ENCODE measurements around the gene FAM83B.
"Not testable (repeated sequence)": the region's sequence is repeated elsewhere in the genome, so short reads cannot be mapped to it uniquely, and the experiment has no call there.

Gene FAM83B, protein sequence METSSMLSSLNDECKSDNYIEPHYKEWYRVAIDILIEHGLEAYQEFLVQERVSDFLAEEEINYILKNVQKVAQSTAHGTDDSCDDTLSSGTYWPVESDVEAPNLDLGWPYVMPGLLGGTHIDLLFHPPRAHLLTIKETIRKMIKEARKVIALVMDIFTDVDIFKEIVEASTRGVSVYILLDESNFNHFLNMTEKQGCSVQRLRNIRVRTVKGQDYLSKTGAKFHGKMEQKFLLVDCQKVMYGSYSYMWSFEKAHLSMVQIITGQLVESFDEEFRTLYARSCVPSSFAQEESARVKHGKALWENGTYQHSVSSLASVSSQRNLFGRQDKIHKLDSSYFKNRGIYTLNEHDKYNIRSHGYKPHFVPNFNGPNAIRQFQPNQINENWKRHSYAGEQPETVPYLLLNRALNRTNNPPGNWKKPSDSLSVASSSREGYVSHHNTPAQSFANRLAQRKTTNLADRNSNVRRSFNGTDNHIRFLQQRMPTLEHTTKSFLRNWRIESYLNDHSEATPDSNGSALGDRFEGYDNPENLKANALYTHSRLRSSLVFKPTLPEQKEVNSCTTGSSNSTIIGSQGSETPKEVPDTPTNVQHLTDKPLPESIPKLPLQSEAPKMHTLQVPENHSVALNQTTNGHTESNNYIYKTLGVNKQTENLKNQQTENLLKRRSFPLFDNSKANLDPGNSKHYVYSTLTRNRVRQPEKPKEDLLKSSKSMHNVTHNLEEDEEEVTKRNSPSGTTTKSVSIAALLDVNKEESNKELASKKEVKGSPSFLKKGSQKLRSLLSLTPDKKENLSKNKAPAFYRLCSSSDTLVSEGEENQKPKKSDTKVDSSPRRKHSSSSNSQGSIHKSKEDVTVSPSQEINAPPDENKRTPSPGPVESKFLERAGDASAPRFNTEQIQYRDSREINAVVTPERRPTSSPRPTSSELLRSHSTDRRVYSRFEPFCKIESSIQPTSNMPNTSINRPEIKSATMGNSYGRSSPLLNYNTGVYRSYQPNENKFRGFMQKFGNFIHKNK

DNA sequence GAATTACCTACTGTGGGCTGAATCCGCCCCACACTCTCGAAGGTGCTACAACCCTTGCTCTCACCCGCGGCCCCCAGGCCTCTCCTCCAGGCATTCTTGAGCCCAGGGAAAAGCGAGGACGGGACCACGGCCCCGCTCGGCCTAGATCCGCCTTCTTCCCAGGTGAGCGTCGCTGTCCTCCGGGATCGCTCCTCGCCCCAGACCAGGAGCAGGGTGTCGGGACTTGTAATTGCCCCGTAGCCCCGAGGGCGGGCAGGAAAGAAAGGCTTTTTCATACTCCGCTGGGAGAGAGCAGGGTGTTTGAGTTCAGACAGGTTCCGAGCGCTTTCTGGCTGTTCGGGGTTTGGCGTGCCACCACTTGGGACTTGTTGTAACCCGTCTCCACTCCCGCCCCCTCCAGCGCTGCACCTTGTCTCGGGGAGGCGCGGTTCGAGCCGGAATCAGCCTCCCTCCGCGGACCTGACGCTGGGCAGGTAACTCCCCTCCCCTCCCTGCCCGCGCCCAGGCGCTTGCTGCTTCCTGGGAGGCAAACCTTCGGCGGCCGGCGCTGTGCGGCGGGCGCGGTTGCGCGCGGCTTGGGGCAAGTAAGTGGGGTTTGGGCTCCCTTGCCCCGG is at the start of gene FAM83B:
Gene FAM83B (plus strand): TSS at position 529 of the 614 bp plus-strand sequence. CDS start 23,476 bp downstream, outside the sequence.
- peaks cover 8% of the 10 kb centered on the region for H3K4me1 ChIP-seq (ENCODE audit: insufficient read depth, low read length)
- no peaks in the 10 kb centered on the region for H3K36me3 ChIP-seq (ENCODE audit: insufficient read depth, low read length)
- H3K9me3 ChIP-seq (ENCODE audit: low read length): peaks cover 5% of the 10 kb centered on the region
- H3K27me3 ChIP-seq (ENCODE audit: insufficient read depth, low read length): peaks cover 46% of the 10 kb centered on the region
- H3K4me3 ChIP-seq (ENCODE audit: low read length): peak within 1 kb of the TSS; percentile 30
- H2AFZ ChIP-seq (ENCODE audit: low read depth, low read length): peak within 1 kb of the TSS; percentile 73

DNA sequence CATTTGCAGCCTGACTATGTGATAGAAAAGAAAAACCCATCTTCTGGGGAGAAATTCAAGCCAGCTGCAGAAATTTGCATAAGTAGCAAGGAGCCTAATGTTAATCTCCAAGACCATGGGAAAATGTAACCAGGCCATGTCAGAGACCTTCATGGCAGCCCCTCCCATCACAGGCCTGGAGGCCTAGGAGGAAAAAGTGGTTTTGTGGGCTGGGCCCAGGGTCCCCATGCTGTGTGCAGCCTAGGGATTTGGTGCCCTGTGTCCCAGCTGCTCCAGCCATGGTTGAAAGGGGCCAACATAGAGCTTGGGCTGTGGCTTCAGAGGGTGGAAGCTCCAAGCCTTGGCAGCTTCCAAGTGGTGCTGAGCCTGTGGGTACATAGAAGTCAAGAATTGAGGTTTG is 49.7 kb upstream of the FAM83B start:
- H2AFZ ChIP-seq (ENCODE audit: low read depth, low read length); H3K4me3 ChIP-seq (ENCODE audit: low read length); H3K36me3 ChIP-seq (ENCODE audit: insufficient read depth, low read length); H3K9me3 ChIP-seq (ENCODE audit: low read length); H3K4me1 ChIP-seq (ENCODE audit: insufficient read depth, low read length); H3K27me3 ChIP-seq (ENCODE audit: insufficient read depth, low read length): not testable (repeated sequence)

DNA sequence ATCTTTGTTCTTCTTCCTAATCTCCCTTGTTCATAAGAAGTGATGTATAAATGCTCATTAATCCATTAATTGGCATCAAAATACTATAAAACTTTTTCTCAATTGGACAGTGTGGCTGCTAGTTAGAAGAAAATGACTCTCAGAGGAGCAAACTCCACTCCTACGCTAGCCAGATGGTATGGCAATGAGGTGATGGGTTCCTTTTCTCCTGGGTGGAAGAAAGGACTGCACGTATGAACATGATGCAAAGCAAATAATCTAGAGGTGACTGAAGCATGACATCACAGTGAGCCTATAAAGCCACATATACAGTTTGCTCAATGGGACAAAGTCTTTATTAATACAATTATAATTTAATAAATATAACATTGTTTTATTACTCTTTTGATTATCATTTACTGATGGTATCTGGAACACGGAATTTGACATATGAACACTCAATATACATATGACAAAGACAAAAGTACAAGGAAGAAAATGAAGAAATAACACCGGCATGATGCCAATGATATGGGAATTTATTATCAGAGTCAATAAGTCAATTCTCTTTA is 46.4 kb upstream of the FAM83B start:
- Histone ChIP-seq H3K27me3 (ENCODE audit: insufficient read depth, low read length) (no peaks in the 10 kb centered on the region), H3K36me3 (ENCODE audit: insufficient read depth, low read length) (no peaks in the 10 kb centered on the region), H3K4me3 (ENCODE audit: low read length) (no peak overlapping the region), H3K9me3 (ENCODE audit: low read length) (peaks cover 2% of the 10 kb centered on the region), H3K4me1 (ENCODE audit: insufficient read depth, low read length) (peaks cover 4% of the 10 kb centered on the region), H2AFZ (ENCODE audit: low read depth, low read length) (no peak overlapping the region)

DNA sequence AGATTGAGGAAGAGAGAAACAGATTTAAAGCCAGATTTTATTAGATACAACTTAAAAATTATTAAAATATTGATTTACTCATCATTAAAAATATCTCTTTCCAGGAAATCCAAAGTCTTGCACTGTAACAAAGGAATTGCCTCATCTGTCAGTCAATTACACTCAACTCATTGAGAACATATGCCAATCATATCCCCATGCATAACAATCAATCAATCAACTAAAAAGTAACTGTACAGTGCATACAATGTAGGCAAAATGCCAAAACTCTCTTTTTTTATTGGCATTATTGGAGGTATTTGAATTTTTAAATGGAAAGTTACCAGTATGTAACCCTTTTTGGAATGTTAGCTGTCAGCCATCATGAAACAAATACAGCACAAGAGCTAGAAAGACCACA is 45.3 kb upstream of the FAM83B start:
- H3K27me3 ChIP-seq (ENCODE audit: insufficient read depth, low read length): no peaks in the 10 kb centered on the region
- H2AFZ ChIP-seq (ENCODE audit: low read depth, low read length): no peak overlapping the region
- peak overlapping the region; percentile 14 for H3K4me3 ChIP-seq (ENCODE audit: low read length)
- H3K9me3 ChIP-seq (ENCODE audit: low read length): peaks cover 2% of the 10 kb centered on the region
- no peaks in the 10 kb centered on the region for H3K36me3 ChIP-seq (ENCODE audit: insufficient read depth, low read length)
- peaks cover 4% of the 10 kb centered on the region for H3K4me1 ChIP-seq (ENCODE audit: insufficient read depth, low read length)

DNA sequence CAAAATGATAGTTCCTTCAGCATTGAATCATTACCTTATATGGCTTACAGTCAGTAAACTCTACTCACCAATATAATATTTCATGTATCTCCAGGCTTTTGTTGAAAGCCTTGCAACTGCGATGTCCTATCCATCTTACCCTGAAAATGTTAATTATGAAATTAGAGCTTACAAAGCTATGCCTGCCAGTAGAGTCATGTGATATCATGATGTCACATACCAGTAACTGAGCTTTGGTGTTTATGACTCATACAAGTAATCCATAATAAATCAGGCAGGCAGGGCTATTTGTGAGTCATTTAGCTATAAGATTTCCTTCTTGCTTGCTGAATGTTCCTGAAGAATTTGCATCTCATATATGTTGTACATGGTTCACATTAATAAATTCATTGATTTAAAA is 44.9 kb upstream of the FAM83B start:
- no peak overlapping the region for H2AFZ ChIP-seq (ENCODE audit: low read depth, low read length)
- H3K9me3 ChIP-seq (ENCODE audit: low read length): peaks cover 2% of the 10 kb centered on the region
- H3K36me3 ChIP-seq (ENCODE audit: insufficient read depth, low read length): no peaks in the 10 kb centered on the region
- H3K4me1 ChIP-seq (ENCODE audit: insufficient read depth, low read length): peaks cover 4% of the 10 kb centered on the region
- peak overlapping the region; percentile 14 for H3K4me3 ChIP-seq (ENCODE audit: low read length)
- H3K27me3 ChIP-seq (ENCODE audit: insufficient read depth, low read length): no peaks in the 10 kb centered on the region

DNA sequence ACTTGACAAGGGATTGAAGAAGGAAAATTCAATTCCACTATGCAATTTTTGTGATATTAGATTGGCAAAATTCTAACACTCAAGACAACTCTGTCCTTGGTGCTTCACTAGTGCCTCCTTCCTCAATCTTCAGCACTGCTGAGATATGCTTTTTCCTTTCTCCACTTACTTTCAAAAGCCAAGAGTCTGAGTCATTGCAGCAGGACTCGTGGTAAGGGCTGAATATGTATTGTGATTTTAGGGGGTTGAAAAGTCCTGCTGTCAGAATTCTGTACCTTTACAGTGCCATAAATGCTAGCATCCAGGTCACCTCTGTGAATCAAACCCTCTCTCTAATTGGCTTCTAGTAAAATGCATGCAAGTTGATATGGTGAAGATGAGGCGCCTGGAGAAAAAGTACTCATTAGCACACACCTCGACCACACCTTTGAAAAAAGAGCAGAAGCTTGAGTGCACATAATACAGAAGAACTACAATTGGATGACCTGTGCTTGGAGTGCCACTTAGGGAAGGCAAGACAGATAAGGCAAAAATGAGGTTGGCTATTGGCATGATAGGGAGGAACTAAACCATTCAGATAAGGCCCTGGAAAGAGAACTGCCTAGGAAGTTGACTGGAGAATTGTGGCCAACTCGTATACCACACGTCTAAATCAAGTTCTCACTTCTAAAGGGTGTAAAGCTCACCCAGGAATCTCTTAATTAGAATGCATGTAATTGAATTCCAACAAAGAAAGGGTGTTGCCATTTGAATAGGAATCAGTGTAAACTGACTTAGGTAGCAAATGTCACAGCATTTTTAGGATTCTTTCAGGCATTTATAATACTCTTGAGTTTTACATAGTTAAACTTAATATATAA is 43.6 kb upstream of the FAM83B start:
- no peaks in the 10 kb centered on the region for H3K9me3 ChIP-seq (ENCODE audit: low read length)
- no peak overlapping the region for H2AFZ ChIP-seq (ENCODE audit: low read depth, low read length)
- H3K27me3 ChIP-seq (ENCODE audit: insufficient read depth, low read length): no peaks in the 10 kb centered on the region
- no peak overlapping the region for H3K4me3 ChIP-seq (ENCODE audit: low read length)
- peaks cover 4% of the 10 kb centered on the region for H3K4me1 ChIP-seq (ENCODE audit: insufficient read depth, low read length)
- H3K36me3 ChIP-seq (ENCODE audit: insufficient read depth, low read length): no peaks in the 10 kb centered on the region

DNA sequence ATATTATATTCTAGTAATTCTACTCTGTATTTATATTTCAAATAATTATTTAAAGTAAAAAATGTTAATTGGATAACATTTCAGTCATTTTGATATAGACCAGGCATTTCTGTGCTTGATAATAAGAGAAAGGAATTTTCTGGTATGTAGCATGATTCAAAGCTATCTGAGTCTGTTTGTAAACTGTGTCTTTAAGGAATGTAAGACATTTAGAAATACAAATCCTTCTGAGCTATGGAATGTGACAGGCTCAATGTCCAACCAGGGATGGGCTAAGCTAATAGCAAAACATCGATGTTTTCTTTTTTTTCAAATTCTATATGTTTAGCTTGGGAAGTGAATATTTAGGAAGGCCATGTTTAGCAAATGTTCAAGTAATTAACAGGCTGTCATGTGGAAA is 41.5 kb upstream of the FAM83B start:
- H3K36me3 ChIP-seq (ENCODE audit: insufficient read depth, low read length): no peaks in the 10 kb centered on the region
- peaks cover 4% of the 10 kb centered on the region for H3K4me1 ChIP-seq (ENCODE audit: insufficient read depth, low read length)
- H3K27me3 ChIP-seq (ENCODE audit: insufficient read depth, low read length): no peaks in the 10 kb centered on the region
- H3K9me3 ChIP-seq (ENCODE audit: low read length): no peaks in the 10 kb centered on the region
- H2AFZ ChIP-seq (ENCODE audit: low read depth, low read length): no peak overlapping the region
- no peak overlapping the region for H3K4me3 ChIP-seq (ENCODE audit: low read length)

DNA sequence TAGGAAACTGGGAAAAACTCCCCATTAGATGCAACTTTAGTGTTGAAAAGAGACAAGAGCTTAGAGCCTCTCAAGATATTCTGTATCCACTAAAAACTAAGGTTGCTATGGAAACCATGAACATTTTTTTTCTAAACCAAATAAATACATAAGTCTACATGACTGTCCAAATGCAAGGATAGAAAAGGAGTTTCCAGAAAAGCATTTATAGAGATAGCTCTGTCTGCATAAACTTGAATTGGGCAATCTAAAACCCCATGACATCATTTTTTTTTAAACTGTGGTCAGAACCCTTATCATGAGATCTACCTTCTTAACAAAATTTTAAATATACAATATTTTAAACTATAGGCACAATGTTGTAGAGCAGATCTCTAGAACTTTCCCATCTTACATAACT is 36.4 kb upstream of the FAM83B start:
- Histone ChIP-seq H2AFZ (ENCODE audit: low read depth, low read length) (no peak overlapping the region), H3K9me3 (ENCODE audit: low read length) (no peaks in the 10 kb centered on the region), H3K4me3 (ENCODE audit: low read length) (no peak overlapping the region), H3K27me3 (ENCODE audit: insufficient read depth, low read length) (no peaks in the 10 kb centered on the region), H3K4me1 (ENCODE audit: insufficient read depth, low read length) (no peaks in the 10 kb centered on the region), H3K36me3 (ENCODE audit: insufficient read depth, low read length) (no peaks in the 10 kb centered on the region)

DNA sequence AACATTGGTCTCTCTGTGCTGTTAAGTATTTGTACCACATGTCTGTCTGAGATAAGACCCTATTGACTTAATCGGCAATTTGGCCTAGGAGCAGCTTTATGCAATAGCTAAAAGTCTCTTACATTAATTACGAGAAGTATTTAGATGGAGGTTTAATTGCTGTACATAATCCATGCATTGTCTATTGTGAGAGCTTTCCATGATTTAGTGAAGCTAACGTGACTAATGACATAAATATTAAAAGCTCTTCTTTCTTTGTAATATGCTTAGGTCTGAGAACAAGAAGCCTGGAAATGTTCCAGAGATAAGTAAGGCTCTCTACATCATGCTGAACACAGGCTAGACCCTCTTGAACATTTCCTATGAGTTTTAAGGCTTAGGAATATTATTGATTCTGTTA is 32.7 kb upstream of the FAM83B start:
- Histone ChIP-seq H3K27me3 (ENCODE audit: insufficient read depth, low read length) (no peaks in the 10 kb centered on the region), H3K9me3 (ENCODE audit: low read length) (no peaks in the 10 kb centered on the region), H3K4me3 (ENCODE audit: low read length) (no peak overlapping the region), H2AFZ (ENCODE audit: low read depth, low read length) (no peak overlapping the region), H3K36me3 (ENCODE audit: insufficient read depth, low read length) (no peaks in the 10 kb centered on the region), H3K4me1 (ENCODE audit: insufficient read depth, low read length) (no peaks in the 10 kb centered on the region)

DNA sequence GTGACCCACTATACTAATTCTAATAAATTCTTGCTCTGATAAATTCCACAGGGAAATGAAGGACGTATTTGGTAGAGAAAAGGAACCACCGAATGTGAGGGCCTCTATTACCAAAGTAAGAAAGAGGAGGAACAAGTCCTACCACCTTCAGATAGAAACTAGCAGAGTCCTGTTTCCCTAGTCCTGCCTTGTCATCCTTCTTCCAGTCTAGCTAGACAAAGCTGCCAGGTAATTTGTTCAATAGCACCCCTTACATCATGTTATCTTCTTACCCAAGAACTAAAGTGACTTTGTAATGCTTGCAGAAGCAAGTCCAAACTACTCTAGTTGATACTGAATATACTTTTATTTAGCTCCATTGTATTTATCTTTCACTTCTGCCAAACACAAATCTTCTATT is 29.3 kb upstream of the FAM83B start:
- no peaks in the 10 kb centered on the region for H3K27me3 ChIP-seq (ENCODE audit: insufficient read depth, low read length)

DNA sequence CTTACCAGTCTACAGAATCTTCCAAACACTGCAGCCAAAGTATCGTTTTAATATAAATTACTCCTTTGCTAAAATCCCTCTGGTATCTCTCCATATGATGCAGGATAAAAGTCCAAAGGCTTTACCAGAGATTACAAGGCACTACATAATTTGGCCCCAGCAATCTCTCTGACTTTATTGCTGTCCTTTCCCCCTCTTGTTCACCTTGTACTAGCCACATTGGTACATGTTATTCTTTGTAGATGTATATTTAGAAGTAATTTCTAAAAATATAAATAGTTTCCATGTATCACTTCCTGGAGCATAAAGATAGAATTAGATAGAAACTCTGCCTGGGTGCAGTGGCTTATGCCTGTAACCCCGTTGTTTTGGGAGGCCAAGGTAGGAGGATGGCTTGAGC is 28.7 kb upstream of the FAM83B start:
- Histone ChIP-seq H3K9me3 (ENCODE audit: low read length) (no peaks in the 10 kb centered on the region), H3K4me1 (ENCODE audit: insufficient read depth, low read length) (no peaks in the 10 kb centered on the region), H2AFZ (ENCODE audit: low read depth, low read length) (no peak overlapping the region), H3K36me3 (ENCODE audit: insufficient read depth, low read length) (no peaks in the 10 kb centered on the region), H3K4me3 (ENCODE audit: low read length) (no peak overlapping the region), H3K27me3 (ENCODE audit: insufficient read depth, low read length) (no peaks in the 10 kb centered on the region)

More for the DNA sequence above, 29.3 kb upstream of the FAM83B start:
- no peaks in the 10 kb centered on the region for H3K9me3 ChIP-seq (ENCODE audit: low read length)
- no peaks in the 10 kb centered on the region for H3K36me3 ChIP-seq (ENCODE audit: insufficient read depth, low read length)
- no peak overlapping the region for H3K4me3 ChIP-seq (ENCODE audit: low read length)
- no peak overlapping the region for H2AFZ ChIP-seq (ENCODE audit: low read depth, low read length)
- H3K4me1 ChIP-seq (ENCODE audit: insufficient read depth, low read length): no peaks in the 10 kb centered on the region

DNA sequence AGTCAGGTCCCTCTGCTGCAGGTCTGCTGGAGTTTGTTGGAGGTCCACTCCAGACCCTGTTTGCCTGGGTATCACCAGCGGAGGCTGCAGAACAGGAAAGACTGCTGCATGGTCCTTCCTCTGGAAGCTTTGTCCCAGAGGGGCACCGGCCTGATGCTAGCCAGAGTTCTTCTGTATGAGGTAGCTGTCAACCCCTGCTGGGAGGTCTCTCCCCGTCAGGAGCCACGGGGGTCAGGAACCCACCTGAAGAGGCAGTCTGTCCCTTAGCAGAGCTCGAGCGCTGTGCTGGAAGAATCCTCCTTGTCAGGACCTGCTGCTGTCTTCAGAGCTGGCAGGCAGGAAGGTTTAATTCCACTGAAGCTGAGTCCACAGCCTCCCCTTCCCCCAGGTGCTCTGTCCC is 22.3 kb upstream of the FAM83B start:
- not testable (repeated sequence) for H3K9me3 ChIP-seq (ENCODE audit: low read length)

More for the DNA sequence above, 22.3 kb upstream of the FAM83B start:
- not testable (repeated sequence) for H3K4me3 ChIP-seq (ENCODE audit: low read length); H3K36me3 ChIP-seq (ENCODE audit: insufficient read depth, low read length); H2AFZ ChIP-seq (ENCODE audit: low read depth, low read length); H3K27me3 ChIP-seq (ENCODE audit: insufficient read depth, low read length); H3K4me1 ChIP-seq (ENCODE audit: insufficient read depth, low read length)

All from neuron (in vitro differentiated cells).